IMR-90 (cell line): Measurements from ENCODE around the gene LIN37.

ENCODE experiments used
- CEBPB ChIP-seq: IDR thresholded peaks from 2 replicates; pipeline ENCODE4 v1.6.1; 2012; ENCODE audit warnings: low read depth, low read length, improper control_type of control experiment
- CHD1 ChIP-seq: IDR thresholded peaks from 2 replicates; pipeline ENCODE4 v1.6.1; 2012; ENCODE audit warnings: low read depth, low read length, improper control_type of control experiment
- CTCF ChIP-seq: conservative IDR thresholded peaks from 2 replicates; pipeline ENCODE4 v1.5.1; 2012; ENCODE audit warnings: mild to moderate bottlenecking, low read depth, low read length, improper control_type of control experiment
- ELK1 ChIP-seq: fragments of 150-350 bp; IDR thresholded peaks from 2 replicates; pipeline ENCODE4 v1.6.1; 2016; ENCODE audit warnings: low read depth, mild to moderate bottlenecking, low read length, moderate library complexity, borderline replicate concordance
- MAFK ChIP-seq: IDR thresholded peaks from 2 replicates; pipeline ENCODE4 v1.6.1; 2012; ENCODE audit warnings: low read depth, low read length, improper control_type of control experiment
- MAZ ChIP-seq: IDR thresholded peaks from 2 replicates; pipeline ENCODE4 v1.6.1; 2012; ENCODE audit warnings: low read depth, mild to moderate bottlenecking, low read length, improper control_type of control experiment, moderate library complexity, borderline replicate concordance
- MXI1 ChIP-seq: IDR thresholded peaks from 2 replicates; pipeline ENCODE4 v1.6.1; 2012; ENCODE audit warnings: low read depth, mild to moderate bottlenecking, low read length, moderate library complexity, borderline replicate concordance
- NFE2L2 ChIP-seq: fragments of 150-350 bp; IDR thresholded peaks from 2 replicates; pipeline ENCODE4 v1.6.1; 2016; ENCODE audit warnings: low read depth, mild to moderate bottlenecking, low read length
- POLR2A ChIP-seq: IDR thresholded peaks from 2 replicates; pipeline ENCODE4 v1.6.1; 2012; ENCODE audit warnings: mild to moderate bottlenecking, low read depth, low read length
- RAD21 ChIP-seq: IDR thresholded peaks from 2 replicates; pipeline ENCODE4 v1.6.1; 2012; ENCODE audit warnings: low read length, improper control_type of control experiment
- RCOR1 ChIP-seq: IDR thresholded peaks from 2 replicates; pipeline ENCODE4 v1.6.1; 2012; ENCODE audit warnings: mild to moderate bottlenecking, low read length, improper control_type of control experiment; ENCODE audit not compliant: insufficient replicate concordance
- SMC3 ChIP-seq: fragments of 150-350 bp; IDR thresholded peaks from 2 replicates; pipeline ENCODE4 v1.6.1; 2016; ENCODE audit warnings: low read depth, mild to moderate bottlenecking, antibody characterized with exemption, low read length, moderate library complexity
- TF ChIP-seq, protein P1 (sequence below): fragments of 150-350 bp; IDR thresholded peaks from 2 replicates; pipeline ENCODE4 v1.6.1; 2017; ENCODE audit warnings: mild to moderate bottlenecking, antibody characterized with exemption, low read length, low read depth

GRCh38 chr19:35777961-35778360 is 29.6 kb downstream of the LIN37 start:
- no peak for TF ChIP-seq RAD21
- no peak for TF ChIP-seq MXI1
- no peak for TF ChIP-seq CTCF
- no peak for TF ChIP-seq POLR2A
- TF ChIP-seq RCOR1, result no peak
- TF ChIP-seq CHD1, result no peak
- no peak for TF ChIP-seq SMC3
- no peak for TF ChIP-seq MAZ
- no peak for TF ChIP-seq MAFK
- TF ChIP-seq ELK1, result no peak
- TF ChIP-seq, protein P1, sequence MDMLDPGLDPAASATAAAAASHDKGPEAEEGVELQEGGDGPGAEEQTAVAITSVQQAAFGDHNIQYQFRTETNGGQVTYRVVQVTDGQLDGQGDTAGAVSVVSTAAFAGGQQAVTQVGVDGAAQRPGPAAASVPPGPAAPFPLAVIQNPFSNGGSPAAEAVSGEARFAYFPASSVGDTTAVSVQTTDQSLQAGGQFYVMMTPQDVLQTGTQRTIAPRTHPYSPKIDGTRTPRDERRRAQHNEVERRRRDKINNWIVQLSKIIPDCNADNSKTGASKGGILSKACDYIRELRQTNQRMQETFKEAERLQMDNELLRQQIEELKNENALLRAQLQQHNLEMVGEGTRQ, result no peak
- TF ChIP-seq CEBPB, result no peak
- no peak for TF ChIP-seq NFE2L2
